GM12872 (cell line): ENCODE data around the gene CDH23.

Source experiments
- CTCF ChIP-seq: IDR thresholded peaks from 3 replicates; pipeline ENCODE4 v1.5.1; 2011; ENCODE audit warnings: low read depth, mild to moderate bottlenecking, low read length, moderate library complexity; ENCODE audit not compliant: insufficient read depth

The CDH23 gene

GRCh38 chr10:71762324-71762723 lies 365.6 kb downstream of the CDH23 start:
- TF ChIP-seq CTCF = no peak

- no peak for TF ChIP-seq CTCF
Measured at GRCh38 chr10:71763352-71764127, 366.8 kb downstream of the CDH23 start.

GRCh38 chr10:71765176-71765904 lies 368.6 kb downstream of the CDH23 start:
- TF ChIP-seq CTCF = no peak

- no peak for TF ChIP-seq CTCF
Measured at GRCh38 chr10:71765906-71766716, 369.4 kb downstream of the CDH23 start.

GRCh38 chr10:71766717-71767419 lies 370.1 kb downstream of the CDH23 start:
- TF ChIP-seq CTCF = no peak

GRCh38 chr10:71767420-71768035 lies 370.8 kb downstream of the CDH23 start:
- TF ChIP-seq CTCF = no peak
